Adrenal gland (tissue), 5 donors: ENCODE results near the gene FGL2.

ENCODE experiments used
- CTCF ChIP-seq, 6 experiments: fragments of 450-650 bp in 4 of 6; fragments of 200-600 bp in 2 of 6; sonication (generic) in 1 of 6; IDR thresholded peaks; 1 replicate in 5 of 6; 2 replicates in 1 of 6; pipeline versions ENCODE4 v1.5.1 to v1.8.0; 2016 to 2021; ENCODE audit warnings: antibody characterized with exemption in 6 of 6, mild to moderate bottlenecking in 2 of 6, moderate library complexity in 1 of 6
- POLR2A ChIP-seq, 2 donors: fragments of 450-650 bp; IDR thresholded peaks; one replicate each; pipeline ENCODE4 v1.6.1; 2017; ENCODE audit warnings: antibody characterized with exemption in 2 of 2, mild to moderate bottlenecking in 2 of 2, moderate library complexity in 1 of 2
- donor health status: DM: no; HTN: no; CAD: no.

- TF ChIP-seq CTCF (IDR thresholded peaks at IDR 0.05) (no peak), POLR2A (IDR thresholded peaks at IDR 0.05) (no peak)
Observed at GRCh38 chr7:77244222-77244934, 44.8 kb upstream of the FGL2 start.
